Tibial nerve (tissue), 4 donors: ENCODE data around the gene MBD3L2B.
"Not testable (repeated sequence)": the region's sequence is repeated elsewhere in the genome, so short reads cannot be mapped to it uniquely, and the experiment has no call there.

Experiments used
- CTCF ChIP-seq, 5 experiments: fragments of 200-600 bp in 3 of 5; fragments of 450-650 bp in 2 of 5; sonication (generic) in 3 of 5; IDR thresholded peaks; one replicate each; pipeline ENCODE4 v1.5.1; 2016 to 2019; ENCODE audit warnings: antibody characterized with exemption in 5 of 5, mild to moderate bottlenecking in 3 of 5, moderate library complexity in 2 of 5
- EP300 ChIP-seq, 2 donors: sonication (generic); formaldehyde crosslinking; IDR thresholded peaks; one replicate each; pipeline ENCODE4 v1.6.1; 2017; ENCODE audit warnings: antibody characterized with exemption in 2 of 2, mild to moderate bottlenecking in 1 of 2
- POLR2A ChIP-seq, 2 donors: fragments of 450-650 bp; IDR thresholded peaks; one replicate each; pipeline ENCODE4 v1.6.1; 2017; ENCODE audit warnings: antibody characterized with exemption in 2 of 2, mild to moderate bottlenecking in 2 of 2, moderate library complexity in 2 of 2

DNA sequence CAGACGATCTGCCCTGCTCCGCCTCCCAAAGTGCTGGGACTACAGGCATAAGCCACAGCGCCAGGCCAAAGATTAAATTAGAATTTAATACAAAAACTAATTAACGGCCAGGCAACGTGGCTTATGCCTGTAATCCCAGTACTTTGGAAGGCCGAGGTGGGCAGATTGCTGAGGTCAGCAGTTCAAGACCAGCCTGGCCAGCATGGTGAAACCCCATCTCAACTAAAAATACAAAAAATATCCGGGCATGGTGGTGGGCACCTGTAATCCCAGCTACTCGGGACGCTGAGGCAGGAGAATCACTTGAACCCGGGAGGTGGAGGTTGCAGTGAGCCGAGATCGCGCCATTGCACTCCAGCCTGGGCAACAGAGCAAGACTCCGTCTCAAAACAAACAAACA is 34.4 kb upstream of the MBD3L2B start:
- not testable (repeated sequence) for TF ChIP-seq CTCF, POLR2A, EP300 (IDR thresholded peaks at IDR 0.05)
